Stimulated activated CD8-positive, alpha-beta memory T cell treated with anti-CD3 and anti-CD28 coated beads, Interleukin-12 subunit alpha, Interleukin-12 subunit beta, amount 100 ng/mL, for 1 hour (primary cell): ENCODE measurements around the gene MYBPC3.

Source experiments
- DNase-seq: peaks from one replicate; pipeline ENCODE4 v3.0.0-alpha.2; 2020; ENCODE audit warnings: low read depth

MYBPC3 gene

GRCh38 chr11:47384498-47384897 is 32.0 kb upstream of the MYBPC3 start:
- no peak for DNase-seq

GRCh38 chr11:47383071-47383470 is 30.6 kb upstream of the MYBPC3 start:
- DNase-seq = no peak

- DNase-seq = no peak
Observed at GRCh38 chr11:47380078-47380477, 27.6 kb upstream of the MYBPC3 start.

- DNase-seq = no peak
Observed at GRCh38 chr11:47379317-47379716, 26.8 kb upstream of the MYBPC3 start.

- DNase-seq = no peak
Observed at GRCh38 chr11:47378836-47379170, 26.3 kb upstream of the MYBPC3 start.

- no peak for DNase-seq
Observed at GRCh38 chr11:47378010-47378835, 25.7 kb upstream of the MYBPC3 start, which contains the start of gene SPI1. Gene SPI1 (minus strand): TSS chr11:47378547. CDS start chr11:47378353, 194 bp downstream.

GRCh38 chr11:47377571-47378009 is 25.1 kb upstream of the MYBPC3 start:
- DNase-seq = no peak

GRCh38 chr11:47376525-47377371 is 24.2 kb upstream of the MYBPC3 start:
- no peak for DNase-seq

- no peak for DNase-seq
Observed at GRCh38 chr11:47376107-47376524, 23.6 kb upstream of the MYBPC3 start.

- no peak for DNase-seq
Observed at GRCh38 chr11:47375546-47376085, 23.1 kb upstream of the MYBPC3 start.

- DNase-seq = no peak
Observed at GRCh38 chr11:47375020-47375419, 22.5 kb upstream of the MYBPC3 start.

GRCh38 chr11:47374720-47375019 is 22.2 kb upstream of the MYBPC3 start:
- DNase-seq = no peak

- peak; percentile 80 for DNase-seq
Observed at GRCh38 chr11:47373876-47374719, 21.6 kb upstream of the MYBPC3 start.

GRCh38 chr11:47372422-47372821 is 19.9 kb upstream of the MYBPC3 start:
- no peak for DNase-seq

GRCh38 chr11:47369676-47370075 is 17.2 kb upstream of the MYBPC3 start:
- DNase-seq = no peak

GRCh38 chr11:47366020-47366490 is 13.6 kb upstream of the MYBPC3 start:
- no peak for DNase-seq

- no peak for DNase-seq
Observed at GRCh38 chr11:47361419-47361818, 8.9 kb upstream of the MYBPC3 start.

- DNase-seq = no peak
Observed at GRCh38 chr11:47360341-47360740, 7.8 kb upstream of the MYBPC3 start.

GRCh38 chr11:47359586-47359985 is 7.1 kb upstream of the MYBPC3 start:
- no peak for DNase-seq

GRCh38 chr11:47359162-47359561 is 6.7 kb upstream of the MYBPC3 start:
- DNase-seq = no peak

GRCh38 chr11:47358731-47359051 is 6.2 kb upstream of the MYBPC3 start:
- no peak for DNase-seq
